ENCODE results near the gene LAMTOR4.

Gene LAMTOR4

GRCh38 chr7:100148559-100149328 lies at the start of gene LAMTOR4:
Gene LAMTOR4, plus strand, starts transcription at chr7:100148918. Its CDS starts 55 bp downstream, at chr7:100148973.
- Histone ChIP-seq H3K4me1 (ENCODE audit: insufficient read depth, low read length) (no peaks in the 10 kb centered on the region), H3K36me3 (ENCODE audit: insufficient read depth, low read length) (peaks cover 9% of the 10 kb centered on the region), H3K9me3 (ENCODE audit: control insufficient read depth, insufficient read depth, low read length) (no peaks in the 10 kb centered on the region), H3K9ac (ENCODE audit: low read depth, low read length) (peak within 1 kb of the TSS; percentile 84)

- Histone ChIP-seq H3K9ac (ENCODE audit: low read depth, low read length) (peak overlapping the region; percentile 98; the same call in 1 of the 2 replicates), H3K9me3 (ENCODE audit: control insufficient read depth, insufficient read depth, low read length) (no peaks in the 10 kb centered on the region), H3K36me3 (ENCODE audit: insufficient read depth, low read length) (peaks cover 49% of the 10 kb centered on the region), H3K4me1 (ENCODE audit: insufficient read depth, low read length) (peaks cover 4% of the 10 kb centered on the region; the same call in 1 of the 2 replicates)
Measured at GRCh38 chr7:100099452-100099851, 49.3 kb upstream of the LAMTOR4 start.

GRCh38 chr7:100100420-100101015 lies 48.2 kb upstream of the LAMTOR4 start:
- Histone ChIP-seq H3K9ac (ENCODE audit: low read depth, low read length) (peak overlapping the region; percentile 98), H3K9me3 (ENCODE audit: control insufficient read depth, insufficient read depth, low read length) (no peaks in the 10 kb centered on the region), H3K36me3 (ENCODE audit: insufficient read depth, low read length) (peaks cover 38% of the 10 kb centered on the region), H3K4me1 (ENCODE audit: insufficient read depth, low read length) (peaks cover 4% of the 10 kb centered on the region; the same call in 1 of the 2 replicates)

GRCh38 chr7:100101016-100101862 lies 47.5 kb upstream of the LAMTOR4 start, which contains the start of the genes AP4M1 and MCM7:
Gene AP4M1, plus strand, starts transcription at chr7:100101643. Its CDS starts 72 bp downstream, at chr7:100101715.
Gene MCM7, minus strand, starts transcription at chr7:100101397. Its CDS starts 103 bp downstream, at chr7:100101294.
- peaks cover 31% of the 10 kb centered on the region for H3K36me3 ChIP-seq (ENCODE audit: insufficient read depth, low read length)
- H3K9me3 ChIP-seq (ENCODE audit: control insufficient read depth, insufficient read depth, low read length): no peaks in the 10 kb centered on the region
- H3K4me1 ChIP-seq (ENCODE audit: insufficient read depth, low read length): peaks cover 4% of the 10 kb centered on the region; the same call in 1 of the 2 replicates
- peak within 1 kb of the TSS; percentile 98 for H3K9ac ChIP-seq (ENCODE audit: low read depth, low read length)

GRCh38 chr7:100102950-100103840 lies 45.5 kb upstream of the LAMTOR4 start:
- Histone ChIP-seq H3K36me3 (ENCODE audit: insufficient read depth, low read length) (peaks cover 17% of the 10 kb centered on the region), H3K4me1 (ENCODE audit: insufficient read depth, low read length) (peaks cover 4% of the 10 kb centered on the region; the same call in 1 of the 2 replicates), H3K9ac (ENCODE audit: low read depth, low read length) (no peak overlapping the region)

GRCh38 chr7:100105534-100105933 lies 43.2 kb upstream of the LAMTOR4 start:
- no peaks in the 10 kb centered on the region for H3K9me3 ChIP-seq (ENCODE audit: control insufficient read depth, insufficient read depth, low read length)
- no peaks in the 10 kb centered on the region for H3K4me1 ChIP-seq (ENCODE audit: insufficient read depth, low read length)
- H3K9ac ChIP-seq (ENCODE audit: low read depth, low read length): no peak overlapping the region
- peaks cover 2% of the 10 kb centered on the region for H3K36me3 ChIP-seq (ENCODE audit: insufficient read depth, low read length)

More at GRCh38 chr7:100102950-100103840, 45.5 kb upstream of the LAMTOR4 start:
- H3K9me3 ChIP-seq (ENCODE audit: control insufficient read depth, insufficient read depth, low read length): no peaks in the 10 kb centered on the region

- peaks cover 8% of the 10 kb centered on the region for H3K36me3 ChIP-seq (ENCODE audit: insufficient read depth, low read length)
- no peaks in the 10 kb centered on the region for H3K4me1 ChIP-seq (ENCODE audit: insufficient read depth, low read length)
- no peaks in the 10 kb centered on the region for H3K9me3 ChIP-seq (ENCODE audit: control insufficient read depth, insufficient read depth, low read length)
- no peak overlapping the region for H3K9ac ChIP-seq (ENCODE audit: low read depth, low read length)
Measured at GRCh38 chr7:100106633-100107032, 42.1 kb upstream of the LAMTOR4 start.

- Histone ChIP-seq H3K4me1 (ENCODE audit: insufficient read depth, low read length) (no peaks in the 10 kb centered on the region), H3K36me3 (ENCODE audit: insufficient read depth, low read length) (peaks cover 8% of the 10 kb centered on the region), H3K9me3 (ENCODE audit: control insufficient read depth, insufficient read depth, low read length) (no peaks in the 10 kb centered on the region), H3K9ac (ENCODE audit: low read depth, low read length) (no peak overlapping the region)
Measured at GRCh38 chr7:100107125-100107737, 41.5 kb upstream of the LAMTOR4 start.

GRCh38 chr7:100107890-100108289 lies 40.8 kb upstream of the LAMTOR4 start:
- H3K9me3 ChIP-seq (ENCODE audit: control insufficient read depth, insufficient read depth, low read length): no peaks in the 10 kb centered on the region
- peaks cover 8% of the 10 kb centered on the region for H3K36me3 ChIP-seq (ENCODE audit: insufficient read depth, low read length)
- H3K4me1 ChIP-seq (ENCODE audit: insufficient read depth, low read length): no peaks in the 10 kb centered on the region
- no peak overlapping the region for H3K9ac ChIP-seq (ENCODE audit: low read depth, low read length)

GRCh38 chr7:100109521-100110163 lies 39.1 kb upstream of the LAMTOR4 start:
- Histone ChIP-seq H3K9me3 (ENCODE audit: control insufficient read depth, insufficient read depth, low read length) (no peaks in the 10 kb centered on the region), H3K36me3 (ENCODE audit: insufficient read depth, low read length) (peaks cover 11% of the 10 kb centered on the region), H3K4me1 (ENCODE audit: insufficient read depth, low read length) (no peaks in the 10 kb centered on the region), H3K9ac (ENCODE audit: low read depth, low read length) (no peak overlapping the region)

- H3K9me3 ChIP-seq (ENCODE audit: control insufficient read depth, insufficient read depth, low read length): no peaks in the 10 kb centered on the region
- H3K36me3 ChIP-seq (ENCODE audit: insufficient read depth, low read length): peaks cover 11% of the 10 kb centered on the region
- H3K9ac ChIP-seq (ENCODE audit: low read depth, low read length): no peak overlapping the region
- H3K4me1 ChIP-seq (ENCODE audit: insufficient read depth, low read length): no peaks in the 10 kb centered on the region
Measured at GRCh38 chr7:100111156-100111555, 37.6 kb upstream of the LAMTOR4 start.

- Histone ChIP-seq H3K9ac (ENCODE audit: low read depth, low read length) (no peak overlapping the region), H3K9me3 (ENCODE audit: control insufficient read depth, insufficient read depth, low read length) (no peaks in the 10 kb centered on the region), H3K36me3 (ENCODE audit: insufficient read depth, low read length) (peaks cover 11% of the 10 kb centered on the region), H3K4me1 (ENCODE audit: insufficient read depth, low read length) (no peaks in the 10 kb centered on the region)
Measured at GRCh38 chr7:100111914-100112313, 36.8 kb upstream of the LAMTOR4 start.

- no peaks in the 10 kb centered on the region for H3K4me1 ChIP-seq (ENCODE audit: insufficient read depth, low read length)
- H3K9me3 ChIP-seq (ENCODE audit: control insufficient read depth, insufficient read depth, low read length): no peaks in the 10 kb centered on the region
- peaks cover 9% of the 10 kb centered on the region; the same call in 1 of the 2 replicates for H3K36me3 ChIP-seq (ENCODE audit: insufficient read depth, low read length)
- H3K9ac ChIP-seq (ENCODE audit: low read depth, low read length): no peak overlapping the region
Measured at GRCh38 chr7:100115026-100115425, 33.7 kb upstream of the LAMTOR4 start.
